ENCODE data around the gene S100A1.
A peak's percentile ranks its signal among the peaks of the same experiment; 100 is the strongest.

DNA sequence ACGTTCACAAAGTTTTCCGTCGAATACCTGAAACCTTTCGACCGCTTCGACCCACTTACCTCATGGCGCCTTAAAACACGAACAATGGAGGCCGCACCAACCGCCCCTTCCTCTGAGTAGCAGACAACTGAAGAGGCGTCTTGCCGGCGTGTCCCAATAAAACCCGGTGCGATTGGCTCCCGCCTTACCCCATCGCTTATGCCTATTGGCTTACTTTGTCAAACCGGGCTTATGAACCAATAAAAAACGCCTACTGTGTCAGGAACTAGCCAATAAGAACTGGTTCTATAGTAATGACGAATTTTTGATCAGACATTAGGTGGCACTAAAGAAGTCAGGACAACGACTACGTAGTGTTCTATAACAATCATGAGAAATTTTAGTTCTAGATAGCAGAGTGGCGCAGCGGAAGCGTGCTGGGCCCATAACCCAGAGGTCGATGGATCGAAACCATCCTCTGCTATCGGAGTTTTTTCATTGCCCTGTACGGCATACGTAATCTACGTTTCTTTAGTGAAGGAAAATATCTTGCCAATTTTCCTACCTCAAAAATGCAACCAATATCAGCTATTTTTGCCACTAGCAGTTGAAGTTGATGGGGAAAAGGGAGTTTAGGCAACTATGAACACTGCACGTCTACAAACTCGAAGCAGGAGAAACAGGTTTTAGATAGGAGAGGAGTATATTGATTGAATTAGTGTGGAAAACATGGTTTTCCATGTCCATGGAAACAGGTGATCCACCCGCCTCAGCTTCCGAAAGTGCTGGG, 42.8 kb downstream of the S100A1 start, which contains the start of gene ILF2:
- TF ChIP-seq TCF7 (IDR thresholded peaks at IDR 0.05; ENCODE audit: borderline replicate concordance): no peak; the same call in 1 of the 2 replicates
- TF ChIP-seq, protein P1, sequence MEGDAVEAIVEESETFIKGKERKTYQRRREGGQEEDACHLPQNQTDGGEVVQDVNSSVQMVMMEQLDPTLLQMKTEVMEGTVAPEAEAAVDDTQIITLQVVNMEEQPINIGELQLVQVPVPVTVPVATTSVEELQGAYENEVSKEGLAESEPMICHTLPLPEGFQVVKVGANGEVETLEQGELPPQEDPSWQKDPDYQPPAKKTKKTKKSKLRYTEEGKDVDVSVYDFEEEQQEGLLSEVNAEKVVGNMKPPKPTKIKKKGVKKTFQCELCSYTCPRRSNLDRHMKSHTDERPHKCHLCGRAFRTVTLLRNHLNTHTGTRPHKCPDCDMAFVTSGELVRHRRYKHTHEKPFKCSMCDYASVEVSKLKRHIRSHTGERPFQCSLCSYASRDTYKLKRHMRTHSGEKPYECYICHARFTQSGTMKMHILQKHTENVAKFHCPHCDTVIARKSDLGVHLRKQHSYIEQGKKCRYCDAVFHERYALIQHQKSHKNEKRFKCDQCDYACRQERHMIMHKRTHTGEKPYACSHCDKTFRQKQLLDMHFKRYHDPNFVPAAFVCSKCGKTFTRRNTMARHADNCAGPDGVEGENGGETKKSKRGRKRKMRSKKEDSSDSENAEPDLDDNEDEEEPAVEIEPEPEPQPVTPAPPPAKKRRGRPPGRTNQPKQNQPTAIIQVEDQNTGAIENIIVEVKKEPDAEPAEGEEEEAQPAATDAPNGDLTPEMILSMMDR (IDR thresholded peaks at IDR 0.05 in 2 of 3, conservative IDR thresholded peaks at IDR 0.05 in 1 of 3; ENCODE audit: control insufficient read depth in 2 of 3, extremely low read depth in 1 of 3, insufficient read depth in 1 of 3, low read depth in 3 of 3, low read length in 3 of 3): peak; percentile 13 to 47 (median 32); a peak in 4 of 6 replicates
- no peak for TF ChIP-seq MYB (IDR thresholded peaks at IDR 0.05; ENCODE audit: borderline replicate concordance, low read depth, low read length)
- TF ChIP-seq, protein P2, sequence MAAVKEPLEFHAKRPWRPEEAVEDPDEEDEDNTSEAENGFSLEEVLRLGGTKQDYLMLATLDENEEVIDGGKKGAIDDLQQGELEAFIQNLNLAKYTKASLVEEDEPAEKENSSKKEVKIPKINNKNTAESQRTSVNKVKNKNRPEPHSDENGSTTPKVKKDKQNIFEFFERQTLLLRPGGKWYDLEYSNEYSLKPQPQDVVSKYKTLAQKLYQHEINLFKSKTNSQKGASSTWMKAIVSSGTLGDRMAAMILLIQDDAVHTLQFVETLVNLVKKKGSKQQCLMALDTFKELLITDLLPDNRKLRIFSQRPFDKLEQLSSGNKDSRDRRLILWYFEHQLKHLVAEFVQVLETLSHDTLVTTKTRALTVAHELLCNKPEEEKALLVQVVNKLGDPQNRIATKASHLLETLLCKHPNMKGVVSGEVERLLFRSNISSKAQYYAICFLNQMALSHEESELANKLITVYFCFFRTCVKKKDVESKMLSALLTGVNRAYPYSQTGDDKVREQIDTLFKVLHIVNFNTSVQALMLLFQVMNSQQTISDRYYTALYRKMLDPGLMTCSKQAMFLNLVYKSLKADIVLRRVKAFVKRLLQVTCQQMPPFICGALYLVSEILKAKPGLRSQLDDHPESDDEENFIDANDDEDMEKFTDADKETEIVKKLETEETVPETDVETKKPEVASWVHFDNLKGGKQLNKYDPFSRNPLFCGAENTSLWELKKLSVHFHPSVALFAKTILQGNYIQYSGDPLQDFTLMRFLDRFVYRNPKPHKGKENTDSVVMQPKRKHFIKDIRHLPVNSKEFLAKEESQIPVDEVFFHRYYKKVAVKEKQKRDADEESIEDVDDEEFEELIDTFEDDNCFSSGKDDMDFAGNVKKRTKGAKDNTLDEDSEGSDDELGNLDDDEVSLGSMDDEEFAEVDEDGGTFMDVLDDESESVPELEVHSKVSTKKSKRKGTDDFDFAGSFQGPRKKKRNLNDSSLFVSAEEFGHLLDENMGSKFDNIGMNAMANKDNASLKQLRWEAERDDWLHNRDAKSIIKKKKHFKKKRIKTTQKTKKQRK (IDR thresholded peaks at IDR 0.05; ENCODE audit: low read depth, low read length): no peak
